ENCODE measurements around the gene SPATA20. TPM values are rescaled to one million over a fixed set of nuclear protein-coding genes. Genes with fewer than 3 reads are reported as not detected.

SPATA20 gene
- polyA plus RNA-seq, 1 donor: 34.9 TPM

- DNase-seq: no peak
Measured at GRCh38 chr17:50518384-50519023, 28.5 kb upstream of the SPATA20 start.

GRCh38 chr17:50519141-50519834 is 27.7 kb upstream of the SPATA20 start:
- no peak for DNase-seq

- DNase-seq: no peak
Measured at GRCh38 chr17:50520483-50520882, 26.5 kb upstream of the SPATA20 start.

- no peak for DNase-seq
Measured at GRCh38 chr17:50521514-50521913, 25.5 kb upstream of the SPATA20 start.

GRCh38 chr17:50522766-50523165 is 24.2 kb upstream of the SPATA20 start:
- no peak for DNase-seq

- no peak for DNase-seq
Measured at GRCh38 chr17:50523208-50523607, 23.8 kb upstream of the SPATA20 start.

- no peak for DNase-seq
Measured at GRCh38 chr17:50524838-50525237, 22.1 kb upstream of the SPATA20 start.

GRCh38 chr17:50527155-50527762 is 19.7 kb upstream of the SPATA20 start:
- DNase-seq: no peak

GRCh38 chr17:50527949-50528474 is 19.0 kb upstream of the SPATA20 start:
- DNase-seq: no peak

- DNase-seq: no peak
Measured at GRCh38 chr17:50529849-50530248, 17.1 kb upstream of the SPATA20 start.

- DNase-seq: no peak
Measured at GRCh38 chr17:50531428-50532025, 15.4 kb upstream of the SPATA20 start.

- no peak for DNase-seq
Measured at GRCh38 chr17:50532452-50533024, 14.4 kb upstream of the SPATA20 start, which contains the start of gene EPN3. Gene EPN3 (plus strand): TSS chr17:50532735. CDS start chr17:50536557, 3,822 bp downstream.

- no peak for DNase-seq
Measured at GRCh38 chr17:50533185-50533584, 13.8 kb upstream of the SPATA20 start.

GRCh38 chr17:50533720-50534148 is 13.2 kb upstream of the SPATA20 start:
- no peak for DNase-seq

GRCh38 chr17:50534222-50534978 is 12.6 kb upstream of the SPATA20 start:
- no peak for DNase-seq

- no peak for DNase-seq
Measured at GRCh38 chr17:50534979-50535326, 12.0 kb upstream of the SPATA20 start.

- DNase-seq: no peak
Measured at GRCh38 chr17:50535407-50535806, 11.6 kb upstream of the SPATA20 start.

GRCh38 chr17:50536683-50537646 is 10.0 kb upstream of the SPATA20 start:
- no peak for DNase-seq

- no peak for DNase-seq
Measured at GRCh38 chr17:50537721-50538548, 9.0 kb upstream of the SPATA20 start.
